ENCODE data around the gene CHD6. TPM values are rescaled to one million over a fixed set of nuclear protein-coding genes. Genes with fewer than 3 reads are reported as not detected.

Gene CHD6
- total RNA-seq, 4 donors from 2014 or later: 32.5 to 37.7 (median 35.0) TPM

DNA sequence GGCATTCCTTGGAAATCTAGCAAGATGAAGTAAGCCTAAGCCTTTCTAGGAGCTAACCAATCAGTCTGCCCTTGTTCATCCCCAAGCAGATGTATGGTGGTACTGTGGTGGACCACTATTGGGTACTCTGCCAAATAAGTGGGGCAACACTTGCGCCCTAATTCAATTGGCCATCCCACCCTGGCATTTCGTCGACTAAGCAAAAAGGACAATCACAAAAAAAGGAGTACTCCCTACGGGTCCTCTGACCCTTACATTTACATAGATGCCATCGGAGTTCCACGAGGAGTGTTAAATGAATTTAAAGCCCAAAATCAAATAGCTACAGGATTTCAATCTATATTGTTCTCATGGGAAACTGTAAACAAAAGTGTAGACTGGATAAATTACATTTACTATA lies 19.5 kb downstream of the CHD6 start:
- peaks cover 0 to 37% (median 25%) of the 10 kb centered on the region in 4 donors for H3K9me3 ChIP-seq
- intact Hi-C loops (cut with DNase I): no loop called here
- H3K27me3 ChIP-seq: no peaks in the 10 kb centered on the region
- H3K4me1 ChIP-seq: peaks cover 0 to 10% (median 6%) of the 10 kb centered on the region in 4 donors
- DNase-seq (ENCODE audit: extremely low spot score): no peak
- peaks cover 0 to 6% (median 3%) of the 10 kb centered on the region in 4 donors for H3K36me3 ChIP-seq
- H3K4me3 ChIP-seq: no peak overlapping the region
- 98% methylated on average over 6 of the region's 6 CpGs for WGBS
- no peak for TF ChIP-seq POLR2A (IDR thresholded peaks at IDR 0.05; ENCODE audit: low read depth)
- TF ChIP-seq, protein P1, sequence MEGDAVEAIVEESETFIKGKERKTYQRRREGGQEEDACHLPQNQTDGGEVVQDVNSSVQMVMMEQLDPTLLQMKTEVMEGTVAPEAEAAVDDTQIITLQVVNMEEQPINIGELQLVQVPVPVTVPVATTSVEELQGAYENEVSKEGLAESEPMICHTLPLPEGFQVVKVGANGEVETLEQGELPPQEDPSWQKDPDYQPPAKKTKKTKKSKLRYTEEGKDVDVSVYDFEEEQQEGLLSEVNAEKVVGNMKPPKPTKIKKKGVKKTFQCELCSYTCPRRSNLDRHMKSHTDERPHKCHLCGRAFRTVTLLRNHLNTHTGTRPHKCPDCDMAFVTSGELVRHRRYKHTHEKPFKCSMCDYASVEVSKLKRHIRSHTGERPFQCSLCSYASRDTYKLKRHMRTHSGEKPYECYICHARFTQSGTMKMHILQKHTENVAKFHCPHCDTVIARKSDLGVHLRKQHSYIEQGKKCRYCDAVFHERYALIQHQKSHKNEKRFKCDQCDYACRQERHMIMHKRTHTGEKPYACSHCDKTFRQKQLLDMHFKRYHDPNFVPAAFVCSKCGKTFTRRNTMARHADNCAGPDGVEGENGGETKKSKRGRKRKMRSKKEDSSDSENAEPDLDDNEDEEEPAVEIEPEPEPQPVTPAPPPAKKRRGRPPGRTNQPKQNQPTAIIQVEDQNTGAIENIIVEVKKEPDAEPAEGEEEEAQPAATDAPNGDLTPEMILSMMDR (IDR thresholded peaks at IDR 0.05): no peak
- no peak overlapping the region for H3K27ac ChIP-seq (replicated peaks in 1 of 4)

DNA sequence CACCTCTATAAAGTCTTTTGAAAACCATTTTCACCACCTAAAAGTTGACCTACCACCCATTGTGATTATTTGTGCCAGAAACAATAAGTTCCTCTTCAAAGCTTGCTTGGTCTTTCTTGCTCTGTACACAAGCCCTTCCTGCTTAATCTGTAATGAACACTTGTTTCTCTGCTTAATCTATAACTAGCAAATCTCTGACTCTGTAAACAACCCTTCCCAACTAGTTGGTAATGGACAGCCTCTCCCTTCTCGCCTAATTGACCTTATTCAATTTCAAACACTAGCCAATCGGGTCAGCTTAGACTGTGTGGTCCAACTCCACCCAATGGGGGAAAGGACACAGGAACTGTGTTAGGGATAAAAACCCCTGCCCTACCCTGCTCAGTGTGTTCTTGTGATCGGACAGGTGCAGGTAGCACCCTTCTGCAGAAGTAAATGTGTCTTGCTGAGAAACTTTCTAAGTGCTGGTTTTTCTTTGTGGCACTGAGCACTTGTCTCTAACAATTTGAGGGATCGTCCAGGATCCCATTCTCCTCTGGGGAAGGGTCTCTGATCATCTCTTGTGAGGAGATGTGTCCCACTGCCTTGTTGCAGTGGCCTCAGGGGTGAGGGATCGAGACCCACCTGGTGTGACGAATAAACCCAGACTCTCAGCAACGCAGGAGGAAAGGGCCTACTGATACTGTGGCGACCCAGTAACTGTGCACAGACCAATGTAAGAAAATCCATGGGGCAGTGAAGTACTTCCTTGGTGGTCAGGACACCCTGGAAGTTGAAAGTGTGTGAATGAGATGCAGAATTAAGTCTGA lies 23.5 kb downstream of the CHD6 start:
- Histone ChIP-seq H3K36me3 (peaks cover 0 to 6% (median 3%) of the 10 kb centered on the region in 4 donors), H3K9me3 (peaks cover 0 to 18% (median 11%) of the 10 kb centered on the region in 4 donors), H3K4me3 (no peak overlapping the region), H3K27ac (replicated peaks in 1 of 4) (no peak overlapping the region), H3K4me1 (peaks cover 9 to 15% (median 10%) of the 10 kb centered on the region in 4 donors), H3K27me3 (no peaks in the 10 kb centered on the region)
- intact Hi-C loops (cut with DNase I): no loop called here
- WGBS: 95% methylated on average over 8 of the region's 8 CpGs
- no peak for DNase-seq (ENCODE audit: extremely low spot score)
- TF ChIP-seq, protein P1 (IDR thresholded peaks at IDR 0.05): no peak
- TF ChIP-seq POLR2AphosphoS5 (IDR thresholded peaks at IDR 0.05): no peak
- no peak for TF ChIP-seq EP300 (IDR thresholded peaks at IDR 0.05)
- no peak for TF ChIP-seq POLR2A (IDR thresholded peaks at IDR 0.05; ENCODE audit: low read depth)

DNA sequence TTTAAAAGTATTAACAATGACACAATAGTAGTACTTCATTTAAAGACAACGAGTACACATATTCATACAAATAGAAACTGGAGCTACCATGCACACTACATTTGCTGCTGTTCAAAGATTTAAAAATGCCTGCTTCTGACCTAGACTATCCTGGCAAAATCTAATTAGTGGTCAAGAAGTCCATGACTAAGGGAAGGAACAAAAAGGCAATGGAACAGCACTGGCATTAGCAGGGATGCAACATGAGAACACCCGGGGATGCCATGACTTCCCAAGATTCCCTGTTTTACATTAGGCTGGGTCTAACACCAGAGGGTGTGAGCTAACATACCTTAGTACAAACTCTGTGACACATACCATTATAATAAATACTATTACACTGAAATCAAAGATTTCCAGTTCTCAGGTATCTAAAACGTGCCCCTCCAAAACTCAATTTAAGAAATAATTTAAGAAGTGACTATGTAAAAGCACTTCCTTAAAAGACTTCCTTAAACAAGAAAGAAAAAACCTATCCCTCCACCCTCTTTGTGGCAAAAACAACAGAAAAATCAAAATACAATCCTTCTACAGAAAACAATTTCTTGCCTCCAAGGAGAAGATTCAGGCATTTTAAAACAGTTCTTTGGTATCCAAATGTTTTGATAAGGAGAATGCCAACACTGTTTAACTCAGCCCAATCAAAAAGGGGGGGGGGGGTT lies 25.5 kb downstream of the CHD6 start:
- Histone ChIP-seq H3K4me1 (peaks cover 9 to 15% (median 10%) of the 10 kb centered on the region in 4 donors), H3K9me3 (peaks cover 0 to 12% (median 3%) of the 10 kb centered on the region in 4 donors), H3K27me3 (no peaks in the 10 kb centered on the region), H3K4me3 (no peak overlapping the region), H3K27ac (replicated peaks in 1 of 4) (no peak overlapping the region), H3K36me3 (peaks cover 0 to 6% (median 3%) of the 10 kb centered on the region in 4 donors)
- WGBS: 67% methylated on average over 3 of the region's 3 CpGs
- no peak for DNase-seq (ENCODE audit: extremely low spot score)
- intact Hi-C loops (cut with DNase I): no loop called here
- no peak for TF ChIP-seq POLR2A (IDR thresholded peaks at IDR 0.05; ENCODE audit: low read depth)
- TF ChIP-seq POLR2AphosphoS5 (IDR thresholded peaks at IDR 0.05): no peak
- TF ChIP-seq EP300 (IDR thresholded peaks at IDR 0.05): no peak
- TF ChIP-seq, protein P1 (IDR thresholded peaks at IDR 0.05): no peak

DNA sequence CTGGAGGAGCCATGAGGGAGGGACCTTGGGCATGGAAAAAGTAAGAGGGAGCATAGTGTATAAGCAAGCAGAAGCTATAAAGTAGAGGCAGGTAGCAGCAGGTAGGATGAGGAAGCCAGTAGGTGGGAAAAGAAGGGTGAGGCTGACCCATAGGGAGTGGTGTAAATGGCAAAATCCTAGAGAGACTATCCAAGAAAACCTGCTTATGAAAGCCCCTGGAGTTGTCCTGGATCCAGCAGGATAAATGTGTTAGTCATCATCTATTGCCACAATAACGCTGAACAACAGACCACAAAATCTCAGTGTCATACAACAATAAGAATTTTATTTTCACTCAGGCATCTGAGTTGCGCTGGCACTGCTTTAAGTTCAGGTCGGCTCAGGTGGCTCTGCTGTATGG lies 30.2 kb downstream of the CHD6 start:
- intact Hi-C loops (cut with DNase I): no loop called here
- H3K9me3 ChIP-seq: peaks cover 0 to 22% (median 12%) of the 10 kb centered on the region in 4 donors
- TF ChIP-seq, protein P1 (IDR thresholded peaks at IDR 0.05): no peak
- TF ChIP-seq POLR2A (IDR thresholded peaks at IDR 0.05; ENCODE audit: low read depth) (no peak), EP300 (IDR thresholded peaks at IDR 0.05) (no peak), POLR2AphosphoS5 (IDR thresholded peaks at IDR 0.05) (no peak)
- 94% methylated on average over 3 of the region's 3 CpGs for WGBS
- H3K4me1 ChIP-seq: peaks cover 2 to 9% (median 5%) of the 10 kb centered on the region in 4 donors
- DNase-seq (ENCODE audit: extremely low spot score): no peak
- no peaks in the 10 kb centered on the region for H3K27me3 ChIP-seq
- H3K4me3 ChIP-seq: no peak overlapping the region
- H3K36me3 ChIP-seq: peaks cover 0 to 8% (median 2%) of the 10 kb centered on the region in 4 donors
- no peak overlapping the region for H3K27ac ChIP-seq (replicated peaks in 1 of 4)

Data from esophagus muscularis mucosa (tissue), 4 donors.